HL-60 (cell line): ENCODE measurements around the gene SGTB.

ENCODE experiments used
- DNase-seq, 2 experiments: peaks; one replicate each; pipeline ENCODE4 v3.0.0-alpha.2; 2010 to 2020; ENCODE audit warnings: low read depth in 1 of 2, low spot score in 1 of 2
- H3K27ac ChIP-seq: fragments of 250-450 bp; sonication (Bioruptor Pico); replicated peaks from 2 replicates; pipeline ENCODE4 v1.5.1; 2020; ENCODE audit warnings: mild to moderate bottlenecking, moderate library complexity
- H3K27me3 ChIP-seq: fragments of 250-450 bp; sonication (Bioruptor Pico); 2 replicates; pipeline ENCODE4 v1.5.1; 2021; ENCODE audit warnings: mild to moderate bottlenecking, moderate library complexity; ENCODE audit not compliant: insufficient read depth, poor library complexity, severe bottlenecking
- H3K4me3 ChIP-seq: replicated peaks from 2 replicates; pipeline ENCODE4 v1.5.1; 2011; ENCODE audit warnings: mild to moderate bottlenecking, control low read depth, low read length; ENCODE audit not compliant: insufficient read depth
- GABPA ChIP-seq: IDR thresholded peaks from 2 replicates; pipeline ENCODE4 v1.6.1; 2012; ENCODE audit warnings: low read depth
- POLR2AphosphoS5 ChIP-seq: IDR thresholded peaks from 2 replicates; pipeline ENCODE4 v1.6.1; 2012; ENCODE audit warnings: low read depth
- SPI1 ChIP-seq: IDR thresholded peaks from 2 replicates; pipeline ENCODE4 v1.6.1; 2012; ENCODE audit warnings: low read depth, mild to moderate bottlenecking, borderline replicate concordance
- TF ChIP-seq, protein P1 (sequence below): IDR thresholded peaks from 2 replicates; pipeline ENCODE4 v1.6.1; 2012; ENCODE audit warnings: low read depth; ENCODE audit not compliant: insufficient replicate concordance
- TF ChIP-seq, protein P2 (sequence below): IDR thresholded peaks from one replicate; pipeline ENCODE4 v1.5.1; 2011; ENCODE audit warnings: low read length, control low read depth, inconsistent platforms; ENCODE audit not compliant: insufficient read depth

Gene SGTB

DNA sequence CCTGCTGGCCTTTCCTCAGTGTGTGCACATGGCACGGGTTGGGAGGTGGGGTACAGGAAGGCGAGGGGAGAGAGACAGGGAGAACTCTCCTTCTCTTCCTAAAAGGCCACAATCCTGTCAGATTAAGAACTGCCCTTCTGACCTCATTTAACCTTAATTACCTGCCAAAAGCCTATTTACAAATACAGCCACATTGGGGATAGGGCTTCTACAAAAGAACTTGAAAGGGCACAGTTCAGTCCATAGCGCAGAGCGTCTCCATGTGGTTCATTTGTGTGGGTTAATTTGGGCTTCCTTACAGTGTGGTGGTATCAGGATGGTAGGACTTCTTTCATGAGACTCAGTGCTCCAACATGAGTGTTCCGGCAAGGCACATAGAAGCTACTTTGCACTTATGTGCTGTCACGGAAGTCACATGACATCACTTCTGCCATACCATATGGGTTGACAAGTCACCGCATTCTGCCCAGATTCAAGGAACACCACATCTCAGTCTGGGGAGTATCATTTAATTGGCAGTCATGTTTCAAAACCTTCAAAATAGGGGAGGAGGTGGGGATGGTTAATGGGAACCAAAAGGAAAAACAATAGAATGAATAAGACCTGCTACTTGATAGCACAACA is 46.9 kb upstream of the SGTB start:
- Histone ChIP-seq H3K4me3 (no peak overlapping the region), H3K27me3 (no peaks in the 10 kb centered on the region), H3K27ac (no peak overlapping the region)
- TF ChIP-seq GABPA: no peak
- DNase-seq: no peak

DNA sequence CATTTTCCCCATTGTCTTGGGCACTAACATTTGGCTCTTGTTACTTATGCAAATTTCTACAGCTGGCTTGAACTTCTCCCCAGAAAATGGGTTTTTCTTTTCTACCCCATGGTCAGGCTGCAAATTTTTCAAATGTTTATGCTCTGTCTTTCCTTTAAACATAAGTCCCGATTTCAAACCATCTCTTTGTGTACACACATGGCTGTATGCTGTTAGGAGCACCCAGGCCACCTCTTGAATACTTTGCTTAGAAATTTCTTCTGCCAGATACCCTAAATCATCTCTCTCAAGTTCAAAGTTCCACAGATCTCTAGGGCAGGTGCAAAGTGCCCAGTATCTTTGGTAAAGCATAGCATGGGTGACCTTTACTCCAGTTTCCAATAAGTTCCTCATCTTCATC is 45.7 kb upstream of the SGTB start:
- Histone ChIP-seq H3K4me3 (no peak overlapping the region), H3K27ac (no peak overlapping the region), H3K27me3 (no peaks in the 10 kb centered on the region)
- DNase-seq: no peak
- TF ChIP-seq, protein P1, sequence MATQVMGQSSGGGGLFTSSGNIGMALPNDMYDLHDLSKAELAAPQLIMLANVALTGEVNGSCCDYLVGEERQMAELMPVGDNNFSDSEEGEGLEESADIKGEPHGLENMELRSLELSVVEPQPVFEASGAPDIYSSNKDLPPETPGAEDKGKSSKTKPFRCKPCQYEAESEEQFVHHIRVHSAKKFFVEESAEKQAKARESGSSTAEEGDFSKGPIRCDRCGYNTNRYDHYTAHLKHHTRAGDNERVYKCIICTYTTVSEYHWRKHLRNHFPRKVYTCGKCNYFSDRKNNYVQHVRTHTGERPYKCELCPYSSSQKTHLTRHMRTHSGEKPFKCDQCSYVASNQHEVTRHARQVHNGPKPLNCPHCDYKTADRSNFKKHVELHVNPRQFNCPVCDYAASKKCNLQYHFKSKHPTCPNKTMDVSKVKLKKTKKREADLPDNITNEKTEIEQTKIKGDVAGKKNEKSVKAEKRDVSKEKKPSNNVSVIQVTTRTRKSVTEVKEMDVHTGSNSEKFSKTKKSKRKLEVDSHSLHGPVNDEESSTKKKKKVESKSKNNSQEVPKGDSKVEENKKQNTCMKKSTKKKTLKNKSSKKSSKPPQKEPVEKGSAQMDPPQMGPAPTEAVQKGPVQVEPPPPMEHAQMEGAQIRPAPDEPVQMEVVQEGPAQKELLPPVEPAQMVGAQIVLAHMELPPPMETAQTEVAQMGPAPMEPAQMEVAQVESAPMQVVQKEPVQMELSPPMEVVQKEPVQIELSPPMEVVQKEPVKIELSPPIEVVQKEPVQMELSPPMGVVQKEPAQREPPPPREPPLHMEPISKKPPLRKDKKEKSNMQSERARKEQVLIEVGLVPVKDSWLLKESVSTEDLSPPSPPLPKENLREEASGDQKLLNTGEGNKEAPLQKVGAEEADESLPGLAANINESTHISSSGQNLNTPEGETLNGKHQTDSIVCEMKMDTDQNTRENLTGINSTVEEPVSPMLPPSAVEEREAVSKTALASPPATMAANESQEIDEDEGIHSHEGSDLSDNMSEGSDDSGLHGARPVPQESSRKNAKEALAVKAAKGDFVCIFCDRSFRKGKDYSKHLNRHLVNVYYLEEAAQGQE: no peak
- TF ChIP-seq SPI1 (no peak), GABPA (no peak), POLR2AphosphoS5 (no peak)
- TF ChIP-seq, protein P2, sequence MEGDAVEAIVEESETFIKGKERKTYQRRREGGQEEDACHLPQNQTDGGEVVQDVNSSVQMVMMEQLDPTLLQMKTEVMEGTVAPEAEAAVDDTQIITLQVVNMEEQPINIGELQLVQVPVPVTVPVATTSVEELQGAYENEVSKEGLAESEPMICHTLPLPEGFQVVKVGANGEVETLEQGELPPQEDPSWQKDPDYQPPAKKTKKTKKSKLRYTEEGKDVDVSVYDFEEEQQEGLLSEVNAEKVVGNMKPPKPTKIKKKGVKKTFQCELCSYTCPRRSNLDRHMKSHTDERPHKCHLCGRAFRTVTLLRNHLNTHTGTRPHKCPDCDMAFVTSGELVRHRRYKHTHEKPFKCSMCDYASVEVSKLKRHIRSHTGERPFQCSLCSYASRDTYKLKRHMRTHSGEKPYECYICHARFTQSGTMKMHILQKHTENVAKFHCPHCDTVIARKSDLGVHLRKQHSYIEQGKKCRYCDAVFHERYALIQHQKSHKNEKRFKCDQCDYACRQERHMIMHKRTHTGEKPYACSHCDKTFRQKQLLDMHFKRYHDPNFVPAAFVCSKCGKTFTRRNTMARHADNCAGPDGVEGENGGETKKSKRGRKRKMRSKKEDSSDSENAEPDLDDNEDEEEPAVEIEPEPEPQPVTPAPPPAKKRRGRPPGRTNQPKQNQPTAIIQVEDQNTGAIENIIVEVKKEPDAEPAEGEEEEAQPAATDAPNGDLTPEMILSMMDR: no peak

GRCh38 chr5:65766781-65767180 is 44.9 kb upstream of the SGTB start:
- H3K27ac ChIP-seq: no peak overlapping the region
- no peak for DNase-seq
- no peak for TF ChIP-seq GABPA
- TF ChIP-seq POLR2AphosphoS5: no peak
- TF ChIP-seq, protein P2: no peak
- TF ChIP-seq, protein P1: no peak
- no peak for TF ChIP-seq SPI1
- no peak overlapping the region for H3K4me3 ChIP-seq
- H3K27me3 ChIP-seq: no peaks in the 10 kb centered on the region

DNA sequence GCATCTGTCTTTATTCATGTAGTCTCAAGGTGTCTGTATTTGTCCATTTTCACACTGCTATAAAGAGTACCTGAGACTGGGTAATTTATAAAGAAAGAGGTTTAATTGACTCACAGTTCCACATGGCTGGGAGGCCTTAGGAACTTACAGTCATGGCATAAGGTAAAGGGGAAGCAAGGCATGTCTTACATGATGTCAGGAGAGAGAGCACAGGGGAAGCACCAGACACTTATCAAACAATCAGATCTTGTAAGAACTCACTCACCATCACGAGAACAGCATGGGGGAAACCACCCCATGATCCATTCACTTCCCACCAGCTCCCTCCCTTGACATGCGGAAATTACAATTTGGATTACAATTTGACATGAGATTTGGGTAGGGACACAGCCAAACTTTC is 44.3 kb upstream of the SGTB start:
- TF ChIP-seq GABPA (no peak), SPI1 (no peak), POLR2AphosphoS5 (no peak)
- TF ChIP-seq, protein P2: no peak
- TF ChIP-seq, protein P1: no peak
- DNase-seq: no peak
- H3K4me3 ChIP-seq: no peak overlapping the region
- no peak overlapping the region for H3K27ac ChIP-seq
- no peaks in the 10 kb centered on the region for H3K27me3 ChIP-seq
